Measurements from ENCODE around the gene HIF1AN. TPM values are rescaled to one million over a fixed set of nuclear protein-coding genes. Genes with fewer than 3 reads are reported as not detected.

The HIF1AN gene
- total RNA-seq, 1 donor from 2014 or later = 19.3 TPM

Other genes starting within 250 kb of the HIF1AN start
- gene BLOC1S2, start 249.3 kb upstream of the HIF1AN start, total RNA-seq = 9.9 TPM
- gene PKD2L1, start 205.7 kb upstream of the HIF1AN start, total RNA-seq = not detected
- 115 TPM for gene SCD, start 188.7 kb upstream of the HIF1AN start, total RNA-seq
- gene WNT8B, start 72.9 kb upstream of the HIF1AN start, total RNA-seq = not detected
- gene SEC31B, start 16.1 kb upstream of the HIF1AN start, total RNA-seq = 2.6 TPM
- gene NDUFB8, start 6.1 kb upstream of the HIF1AN start, total RNA-seq = 95.0 TPM
- not detected for gene PAX2, start 209.6 kb downstream of the HIF1AN start, total RNA-seq

Data from skeletal muscle tissue (tissue), 1 donor.